ENCODE data around the gene ALS2CL.

ALS2CL gene

DNA sequence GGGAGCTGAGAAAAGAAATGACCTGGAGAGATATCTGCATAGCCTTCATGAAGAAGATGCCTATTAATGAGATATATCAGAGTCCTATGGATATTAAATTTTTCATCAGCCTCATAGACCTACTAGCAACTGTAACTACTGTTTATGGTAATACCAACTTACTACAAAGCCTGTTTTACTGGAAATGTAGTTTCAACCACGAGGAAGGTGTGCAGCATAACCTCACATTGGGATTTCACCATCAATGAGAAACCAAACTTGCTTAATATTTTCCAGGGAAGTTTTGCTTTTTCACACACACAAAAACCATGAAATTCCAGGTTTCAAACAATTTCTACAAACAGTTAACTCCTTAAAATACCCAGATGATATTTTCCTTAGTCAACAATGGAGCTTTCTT, 49.8 kb downstream of the ALS2CL start:
- DNase-seq (ENCODE audit: low read depth): no peak
- H3K4me3 ChIP-seq (ENCODE audit: control insufficient read depth, low read depth, low read length): no peak overlapping the region
- TF ChIP-seq, protein P1, sequence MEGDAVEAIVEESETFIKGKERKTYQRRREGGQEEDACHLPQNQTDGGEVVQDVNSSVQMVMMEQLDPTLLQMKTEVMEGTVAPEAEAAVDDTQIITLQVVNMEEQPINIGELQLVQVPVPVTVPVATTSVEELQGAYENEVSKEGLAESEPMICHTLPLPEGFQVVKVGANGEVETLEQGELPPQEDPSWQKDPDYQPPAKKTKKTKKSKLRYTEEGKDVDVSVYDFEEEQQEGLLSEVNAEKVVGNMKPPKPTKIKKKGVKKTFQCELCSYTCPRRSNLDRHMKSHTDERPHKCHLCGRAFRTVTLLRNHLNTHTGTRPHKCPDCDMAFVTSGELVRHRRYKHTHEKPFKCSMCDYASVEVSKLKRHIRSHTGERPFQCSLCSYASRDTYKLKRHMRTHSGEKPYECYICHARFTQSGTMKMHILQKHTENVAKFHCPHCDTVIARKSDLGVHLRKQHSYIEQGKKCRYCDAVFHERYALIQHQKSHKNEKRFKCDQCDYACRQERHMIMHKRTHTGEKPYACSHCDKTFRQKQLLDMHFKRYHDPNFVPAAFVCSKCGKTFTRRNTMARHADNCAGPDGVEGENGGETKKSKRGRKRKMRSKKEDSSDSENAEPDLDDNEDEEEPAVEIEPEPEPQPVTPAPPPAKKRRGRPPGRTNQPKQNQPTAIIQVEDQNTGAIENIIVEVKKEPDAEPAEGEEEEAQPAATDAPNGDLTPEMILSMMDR (IDR thresholded peaks at IDR 0.05; ENCODE audit: control insufficient read depth, insufficient read depth, low read depth, low read length, missing control alignments): no peak

DNA sequence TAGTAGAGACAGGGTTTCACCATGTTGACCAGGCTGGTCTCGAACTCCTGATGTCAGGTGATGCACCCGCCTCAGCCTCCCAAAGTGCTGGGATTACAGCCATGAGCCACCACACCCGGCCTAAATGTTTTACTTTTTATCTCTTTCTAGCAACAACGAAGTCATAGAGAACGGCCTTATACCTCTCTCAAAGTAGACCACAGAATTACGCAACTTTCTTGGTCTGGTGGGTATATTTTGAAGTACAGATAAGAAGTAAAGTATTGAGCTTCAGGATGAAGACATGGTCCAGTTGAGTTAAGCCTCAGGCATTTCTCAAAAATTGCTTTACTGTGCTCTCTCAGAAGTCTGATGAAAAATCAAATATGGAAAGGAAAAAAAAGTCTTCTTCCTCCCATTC, 50.5 kb downstream of the ALS2CL start:
- TF ChIP-seq, protein P1 (IDR thresholded peaks at IDR 0.05; ENCODE audit: control insufficient read depth, insufficient read depth, low read depth, low read length, missing control alignments): no peak
- H3K4me3 ChIP-seq (ENCODE audit: control insufficient read depth, low read depth, low read length): no peak overlapping the region
- no peak for DNase-seq (ENCODE audit: low read depth)

DNA sequence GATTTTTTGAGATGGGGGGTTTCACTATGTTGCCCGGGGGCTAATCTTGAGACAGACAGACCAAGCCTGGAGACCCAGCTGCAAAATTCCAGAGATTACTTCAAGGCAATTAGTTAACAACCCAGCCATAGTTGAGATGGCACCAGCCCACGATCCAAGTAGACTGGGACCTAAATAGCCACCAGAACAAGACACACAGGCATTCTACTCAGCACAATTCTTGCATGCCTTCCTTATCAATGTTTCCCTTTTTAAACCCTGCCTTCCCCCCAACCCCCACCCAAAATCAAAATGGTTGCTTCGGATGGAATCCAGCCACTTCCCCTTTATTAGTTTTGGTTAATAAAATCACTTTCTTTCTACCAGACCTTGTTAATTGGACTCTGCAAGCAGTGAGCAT, 52.6 kb downstream of the ALS2CL start:
- DNase-seq (ENCODE audit: low read depth): no peak
- H3K4me3 ChIP-seq (ENCODE audit: control insufficient read depth, low read depth, low read length): no peak overlapping the region
- TF ChIP-seq, protein P1 (IDR thresholded peaks at IDR 0.05; ENCODE audit: control insufficient read depth, insufficient read depth, low read depth, low read length, missing control alignments): no peak

DNA sequence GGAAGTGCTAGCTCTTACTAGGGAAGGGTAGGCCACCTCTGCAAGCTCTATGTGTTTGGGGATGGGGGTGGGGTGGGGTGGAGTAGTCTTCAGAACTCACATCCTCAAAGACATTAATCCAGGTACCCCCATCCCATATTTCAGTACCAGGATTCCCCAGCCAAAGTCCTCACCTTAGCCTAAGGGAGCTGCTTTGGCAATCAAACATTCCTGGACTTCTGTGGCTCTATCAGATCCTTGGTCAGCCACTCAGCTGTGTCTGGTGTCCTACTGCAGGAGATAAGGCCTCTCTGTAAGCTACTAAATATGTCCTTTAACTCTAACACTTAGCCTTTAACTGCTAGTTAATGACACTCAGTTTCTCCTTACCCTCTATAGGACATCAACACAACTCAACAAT, 54.3 kb downstream of the ALS2CL start:
- TF ChIP-seq, protein P1 (IDR thresholded peaks at IDR 0.05; ENCODE audit: control insufficient read depth, insufficient read depth, low read depth, low read length, missing control alignments): no peak
- no peak overlapping the region for H3K4me3 ChIP-seq (ENCODE audit: control insufficient read depth, low read depth, low read length)
- DNase-seq (ENCODE audit: low read depth): no peak

DNA sequence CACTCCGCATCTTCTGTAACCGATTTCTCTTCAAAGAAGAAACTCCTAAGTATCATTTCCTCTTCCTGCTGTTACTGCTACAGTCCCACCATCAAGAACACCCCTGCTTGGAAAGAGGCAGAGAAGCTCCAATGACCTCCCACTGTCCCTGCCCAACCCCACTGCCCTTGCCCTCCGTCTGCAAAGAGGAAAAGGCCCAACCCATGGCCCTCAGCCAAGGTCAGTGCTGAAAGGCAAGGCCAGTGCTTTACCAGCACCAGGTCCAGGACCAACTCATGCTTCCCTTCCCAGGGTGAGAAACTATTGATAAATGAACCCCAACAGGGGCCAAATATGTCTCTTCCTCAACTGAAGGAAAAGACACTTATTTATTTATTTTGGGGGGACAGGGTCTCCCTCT, 58.6 kb downstream of the ALS2CL start:
- TF ChIP-seq, protein P1 (IDR thresholded peaks at IDR 0.05; ENCODE audit: control insufficient read depth, insufficient read depth, low read depth, low read length, missing control alignments): no peak
- H3K4me3 ChIP-seq (ENCODE audit: control insufficient read depth, low read depth, low read length): no peak overlapping the region
- DNase-seq (ENCODE audit: low read depth): no peak

DNA sequence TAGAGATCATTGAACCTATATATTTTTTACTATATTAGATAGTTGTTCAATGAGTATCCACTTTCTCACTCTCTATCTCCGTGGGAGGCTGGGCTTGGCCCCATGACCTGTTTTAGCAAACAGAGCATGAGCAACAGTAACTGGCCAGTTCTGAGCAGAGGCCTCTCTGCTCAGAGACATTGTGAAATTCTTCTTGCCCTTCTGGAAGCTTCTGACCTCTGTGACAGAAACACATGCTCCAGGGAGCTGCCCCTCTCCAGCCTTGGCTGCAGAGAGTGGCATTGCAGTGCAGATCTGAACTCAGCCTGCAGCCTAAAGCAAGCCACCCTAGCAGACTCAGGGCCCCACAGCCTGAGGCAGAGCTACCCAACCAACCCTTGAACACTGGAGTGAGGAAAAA, 60.7 kb downstream of the ALS2CL start:
- no peak overlapping the region for H3K4me3 ChIP-seq (ENCODE audit: control insufficient read depth, low read depth, low read length)
- TF ChIP-seq, protein P1 (IDR thresholded peaks at IDR 0.05; ENCODE audit: control insufficient read depth, insufficient read depth, low read depth, low read length, missing control alignments): no peak
- no peak for DNase-seq (ENCODE audit: low read depth)
